Calu3 (cell line): ENCODE results near the gene SUGP1. TPM values are rescaled to one million over a fixed set of nuclear protein-coding genes. Genes with fewer than 3 reads are reported as not detected.

Experiments used
- BruUV-seq: library from RNA; stranded (reverse); fragments of 400-500 nt; replicated peaks from 2 replicates; lab custom pipeline; 2021; lab: Mats Ljungman, UMichigan
- CTCF ChIA-PET: fragments of 300-600 bp; sonication (Branson Sonifier 250); formaldehyde crosslinking; loops from one replicate; lab custom pipeline; 2022; ENCODE audit warnings: antibody characterized with exemption; lab: Charles Lee
- DNase-seq: peaks from one replicate; pipeline ENCODE4 v3.0.0; 2022
- H3K27ac Mint-ChIP-seq: one replicate; pipeline ENCODE4 v1.8.0; 2022; ENCODE audit warnings: mixed read lengths; ENCODE audit not compliant: unreplicated experiment
- H3K27me3 Mint-ChIP-seq: one replicate; pipeline ENCODE4 v1.8.0; 2022; ENCODE audit warnings: mixed read lengths; ENCODE audit not compliant: unreplicated experiment
- H3K36me3 Mint-ChIP-seq: one replicate; pipeline ENCODE4 v1.8.0; 2022; ENCODE audit warnings: mild to moderate bottlenecking, moderate library complexity, mixed read lengths; ENCODE audit not compliant: insufficient read depth, unreplicated experiment
- H3K4me1 Mint-ChIP-seq: one replicate; pipeline ENCODE4 v1.8.0; 2022; ENCODE audit warnings: mild to moderate bottlenecking, low read depth, mixed read lengths; ENCODE audit not compliant: unreplicated experiment
- H3K4me3 Mint-ChIP-seq: one replicate; pipeline ENCODE4 v1.8.0; 2022; ENCODE audit warnings: mild to moderate bottlenecking, low read depth, moderate library complexity, mixed read lengths; ENCODE audit not compliant: unreplicated experiment
- H3K9me3 Mint-ChIP-seq: one replicate; pipeline ENCODE4 v1.8.0; 2022; ENCODE audit warnings: low read depth, mixed read lengths; ENCODE audit not compliant: unreplicated experiment
- CTCF ChIP-seq: fragments of 200-600 bp; IDR thresholded peaks from one replicate; pipeline ENCODE4 v1.8.0; 2022; ENCODE audit warnings: antibody characterized with exemption; ENCODE audit not compliant: unreplicated experiment
- intact Hi-C: fragments of 100-400 bp; cut with micrococcal nuclease; formaldehyde crosslinking; loops from one replicate; pipeline ENCODE4 v1.10.0; 2022; ENCODE audit not compliant: unreplicated experiment
- total RNA-seq: library from RNA; stranded (reverse); gene quantifications from 2 replicates; pipeline ENCODE4 v1.2.3, GENCODE V29; 2022

The SUGP1 gene
- total RNA-seq, 1 experiment from 2014 or later: 41.3 TPM

GRCh38 chr19:19236173-19236572, 84.1 kb downstream of the SUGP1 start:
- no peaks in the 10 kb centered on the region for H3K36me3 Mint-ChIP-seq
- H3K27me3 Mint-ChIP-seq: peaks cover 52% of the 10 kb centered on the region
- TF ChIP-seq CTCF: no peak
- H3K27ac Mint-ChIP-seq: no peak overlapping the region
- DNase-seq: no peak
- intact Hi-C loops: no loop called here
- H3K4me3 Mint-ChIP-seq: no peak overlapping the region
- no peaks in the 10 kb centered on the region for H3K9me3 Mint-ChIP-seq
- BruUV-seq: no TSS peak
- no peaks in the 10 kb centered on the region for H3K4me1 Mint-ChIP-seq
- CTCF ChIA-PET: no interaction called here

- H3K4me3 Mint-ChIP-seq: no peak overlapping the region
- H3K27me3 Mint-ChIP-seq: peaks cover 47% of the 10 kb centered on the region
- no peaks in the 10 kb centered on the region for H3K36me3 Mint-ChIP-seq
- H3K27ac Mint-ChIP-seq: no peak overlapping the region
- no peak for DNase-seq
- H3K4me1 Mint-ChIP-seq: no peaks in the 10 kb centered on the region
- BruUV-seq: no TSS peak
- intact Hi-C loops: no loop called here
- no peak for TF ChIP-seq CTCF
- no peaks in the 10 kb centered on the region for H3K9me3 Mint-ChIP-seq
- CTCF ChIA-PET: no interaction called here
These were observed 86.0 kb downstream of the SUGP1 start for GRCh38 chr19:19234220-19234816.

GRCh38 chr19:19232261-19232721, 88.0 kb downstream of the SUGP1 start:
- no peaks in the 10 kb centered on the region for H3K36me3 Mint-ChIP-seq
- intact Hi-C loops: no loop called here
- no peak for TF ChIP-seq CTCF
- H3K4me3 Mint-ChIP-seq: no peak overlapping the region
- CTCF ChIA-PET: no interaction called here
- BruUV-seq: no TSS peak
- DNase-seq: no peak
- H3K9me3 Mint-ChIP-seq: no peaks in the 10 kb centered on the region
- no peaks in the 10 kb centered on the region for H3K4me1 Mint-ChIP-seq
- H3K27ac Mint-ChIP-seq: no peak overlapping the region
- peaks cover 42% of the 10 kb centered on the region for H3K27me3 Mint-ChIP-seq

GRCh38 chr19:19230999-19231398, 89.3 kb downstream of the SUGP1 start:
- TF ChIP-seq CTCF: no peak
- intact Hi-C loops: no loop called here
- Mint-ChIP-seq H3K4me3 (no peak overlapping the region), H3K4me1 (no peaks in the 10 kb centered on the region), H3K27ac (no peak overlapping the region), H3K36me3 (no peaks in the 10 kb centered on the region), H3K9me3 (no peaks in the 10 kb centered on the region), H3K27me3 (peaks cover 42% of the 10 kb centered on the region)
- DNase-seq: no peak
- BruUV-seq: no TSS peak
- CTCF ChIA-PET: interaction anchor here (0.6 to 0.7 kb wide), 2 partner anchors 15 to 38 kb away, joined by 3 to 4 read pairs; no protein-coding TSS in a partner anchor
